Endodermal cell (in vitro differentiated cells): ENCODE results near the gene KCNK7. TPM values are rescaled to one million over a fixed set of nuclear protein-coding genes. Genes with fewer than 3 reads are reported as not detected.

ENCODE experiments used
- DNase-seq: peaks from one replicate; pipeline ENCODE4 v3.0.0-alpha.2; 2017
- H3K27ac ChIP-seq: 2 replicates; pipeline ENCODE4 v1.5.1; 2013; ENCODE audit warnings: mild to moderate bottlenecking, low read depth, low read length, moderate library complexity
- H3K27me3 ChIP-seq: 2 replicates; pipeline ENCODE4 v1.6.1; 2013; ENCODE audit warnings: mild to moderate bottlenecking, low read length, moderate library complexity; ENCODE audit not compliant: insufficient read depth, control insufficient read depth, poor library complexity, severe bottlenecking
- H3K36me3 ChIP-seq: 2 replicates; pipeline ENCODE4 v1.7.0; 2013; ENCODE audit warnings: mild to moderate bottlenecking, low read length, moderate library complexity; ENCODE audit not compliant: control insufficient read depth, insufficient read depth
- H3K4me1 ChIP-seq: one replicate; pipeline ENCODE4 v1.7.0; 2013; ENCODE audit warnings: low read length; ENCODE audit not compliant: control insufficient read depth, insufficient read depth
- H3K4me3 ChIP-seq: 2 replicates; pipeline ENCODE4 v1.5.1; 2013; ENCODE audit warnings: mild to moderate bottlenecking, low read length, moderate library complexity
- H3K9ac ChIP-seq: 2 replicates; pipeline ENCODE4 v1.6.1; 2013; ENCODE audit warnings: mild to moderate bottlenecking, low read length, moderate library complexity; ENCODE audit not compliant: poor library complexity, severe bottlenecking; ENCODE audit errors: extremely low read depth
- H3K9me3 ChIP-seq: 2 replicates; pipeline ENCODE4 v1.6.1; 2013; ENCODE audit warnings: mild to moderate bottlenecking, low read length, moderate library complexity; ENCODE audit not compliant: control insufficient read depth
- H3K27ac Mint-ChIP-seq: 2 replicates; pipeline ENCODE4 v1.8.0; 2020; ENCODE audit warnings: mixed read lengths
- H3K27me3 Mint-ChIP-seq: 2 replicates; pipeline ENCODE4 v1.8.0; 2021; ENCODE audit warnings: mild to moderate bottlenecking, mixed read lengths; ENCODE audit not compliant: insufficient read depth
- H3K36me3 Mint-ChIP-seq: 2 replicates; pipeline ENCODE4 v1.8.0; 2020; ENCODE audit warnings: low read depth, mixed read lengths
- H3K4me1 Mint-ChIP-seq: 2 replicates; pipeline ENCODE4 v1.8.0; 2020; ENCODE audit warnings: mixed read lengths
- H3K4me3 Mint-ChIP-seq: 2 replicates; pipeline ENCODE4 v1.8.0; 2020; ENCODE audit warnings: mild to moderate bottlenecking, moderate library complexity, mixed read lengths
- H3K9me3 Mint-ChIP-seq: 2 replicates; pipeline ENCODE4 v1.8.0; 2020; ENCODE audit warnings: mild to moderate bottlenecking, mixed read lengths
- WGBS, 2 experiments: methylation state at CpG; one replicate each; pipeline versions ENCODE4 v1.1.5 to v1.1.7; 2013; ENCODE audit warnings: missing lambda C conversion rate in 2 of 2, mixed read lengths in 1 of 2; ENCODE audit not compliant: insufficient coverage in 1 of 2, insufficient read length in 1 of 2; 5-methylcytosine and 5-hydroxymethylcytosine counted together
- total RNA-seq, 2 donors: library from RNA; stranded (reverse); fragmentation: NEBNext Ultra II Directional in 1 of 2; extraction: Animal tissue kit (Norgen Biotek cat#: 25700) in 1 of 2; gene quantifications; 2 replicates in 1 of 2; 3 replicates in 1 of 2; pipeline ENCODE4 v1.2.1, GENCODE V29; 2021
- TF ChIP-seq, protein P1 (sequence below): fragments of 200-600 bp; sonication (generic); conservative IDR thresholded peaks from 2 replicates; pipeline ENCODE4 v1.5.0; 2021; ENCODE audit warnings: antibody characterized with exemption, mild to moderate bottlenecking

Gene KCNK7
- total RNA-seq, 2 donors from 2014 or later: 1.2 TPM; not detected in 1

DNA sequence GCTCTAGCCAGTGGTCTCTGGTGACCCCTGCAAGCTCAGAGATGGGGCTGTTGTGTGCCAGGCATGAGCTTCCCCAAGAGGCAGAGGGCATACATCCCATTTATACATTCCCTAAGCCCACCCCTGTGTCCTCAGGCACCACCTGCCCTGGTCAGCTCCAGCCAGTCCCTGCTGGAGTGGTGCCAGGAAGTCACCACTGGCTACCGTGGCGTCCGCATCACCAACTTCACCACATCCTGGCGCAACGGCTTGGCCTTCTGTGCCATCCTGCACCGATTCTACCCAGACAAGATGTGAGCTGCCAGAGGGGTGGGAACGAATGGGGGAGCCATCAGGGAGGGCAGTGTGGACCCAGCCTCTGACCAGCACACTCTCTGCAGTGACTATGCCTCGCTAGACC lies 11.5 kb downstream of the KCNK7 start:
- TF ChIP-seq, protein P1, sequence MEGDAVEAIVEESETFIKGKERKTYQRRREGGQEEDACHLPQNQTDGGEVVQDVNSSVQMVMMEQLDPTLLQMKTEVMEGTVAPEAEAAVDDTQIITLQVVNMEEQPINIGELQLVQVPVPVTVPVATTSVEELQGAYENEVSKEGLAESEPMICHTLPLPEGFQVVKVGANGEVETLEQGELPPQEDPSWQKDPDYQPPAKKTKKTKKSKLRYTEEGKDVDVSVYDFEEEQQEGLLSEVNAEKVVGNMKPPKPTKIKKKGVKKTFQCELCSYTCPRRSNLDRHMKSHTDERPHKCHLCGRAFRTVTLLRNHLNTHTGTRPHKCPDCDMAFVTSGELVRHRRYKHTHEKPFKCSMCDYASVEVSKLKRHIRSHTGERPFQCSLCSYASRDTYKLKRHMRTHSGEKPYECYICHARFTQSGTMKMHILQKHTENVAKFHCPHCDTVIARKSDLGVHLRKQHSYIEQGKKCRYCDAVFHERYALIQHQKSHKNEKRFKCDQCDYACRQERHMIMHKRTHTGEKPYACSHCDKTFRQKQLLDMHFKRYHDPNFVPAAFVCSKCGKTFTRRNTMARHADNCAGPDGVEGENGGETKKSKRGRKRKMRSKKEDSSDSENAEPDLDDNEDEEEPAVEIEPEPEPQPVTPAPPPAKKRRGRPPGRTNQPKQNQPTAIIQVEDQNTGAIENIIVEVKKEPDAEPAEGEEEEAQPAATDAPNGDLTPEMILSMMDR: no peak
- no peaks in the 10 kb centered on the region for H3K36me3 ChIP-seq
- Mint-ChIP-seq H3K4me1 (no peaks in the 10 kb centered on the region), H3K27ac (no peak overlapping the region), H3K27me3 (peaks cover 93% of the 10 kb centered on the region), H3K9me3 (no peaks in the 10 kb centered on the region), H3K4me3 (no peak overlapping the region), H3K36me3 (no peaks in the 10 kb centered on the region)
- H3K27ac ChIP-seq: no peak overlapping the region
- no peak overlapping the region for H3K4me3 ChIP-seq
- H3K4me1 ChIP-seq: no peaks in the 10 kb centered on the region
- no peak overlapping the region for H3K9ac ChIP-seq
- WGBS, 2 experiments: 82 to 92% methylated on average over 2 to 8 of the region's 8 CpGs
- H3K27me3 ChIP-seq: peaks cover 50% of the 10 kb centered on the region
- DNase-seq: no peak
- H3K9me3 ChIP-seq: no peaks in the 10 kb centered on the region

DNA sequence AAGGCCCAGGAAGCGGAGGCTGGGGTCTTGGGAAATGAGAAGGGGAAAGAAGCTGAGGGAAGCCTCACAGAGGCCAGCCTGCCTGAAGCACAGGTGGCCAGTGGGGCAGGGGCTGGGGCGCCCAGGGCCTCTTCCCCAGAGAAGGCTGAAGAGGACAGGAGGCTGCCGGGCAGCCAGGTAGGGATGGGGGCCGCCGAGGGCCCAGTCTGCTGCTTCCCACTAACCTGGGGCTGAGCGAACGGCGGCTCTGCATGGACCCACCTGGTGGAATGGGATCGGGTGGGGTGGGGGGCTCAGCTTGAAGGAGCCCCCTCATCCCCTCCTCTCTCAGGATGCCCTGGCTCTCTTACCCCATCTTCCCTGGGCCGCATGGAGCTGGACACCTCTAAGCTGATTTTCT lies 12.0 kb downstream of the KCNK7 start:
- whole genome bisulfite sequencing, 2 experiments: 96 to 97% methylated on average over 7 to 10 of the region's 10 CpGs
- peaks cover 93% of the 10 kb centered on the region for H3K27me3 Mint-ChIP-seq
- TF ChIP-seq, protein P1: no peak

DNA sequence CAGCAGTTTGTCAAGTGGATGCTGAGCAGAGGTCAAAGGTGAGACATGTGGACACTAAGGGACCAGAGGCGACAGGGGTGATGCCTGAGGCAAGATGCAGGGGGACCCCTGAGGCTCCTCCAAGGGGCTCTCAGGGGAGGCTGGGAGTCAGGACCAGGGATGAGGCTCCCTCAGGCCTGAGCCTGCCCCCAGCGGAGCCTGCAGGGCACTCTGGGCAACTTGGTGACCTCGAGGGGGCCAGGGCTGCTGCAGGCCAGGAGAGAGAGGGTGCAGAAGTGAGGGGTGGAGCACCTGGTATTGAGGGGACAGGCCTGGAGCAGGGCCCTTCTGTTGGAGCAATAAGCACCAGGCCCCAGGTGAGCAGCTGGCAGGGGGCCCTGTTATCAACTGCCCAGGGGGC lies 13.7 kb downstream of the KCNK7 start:
- TF ChIP-seq, protein P1: no peak
- Mint-ChIP-seq H3K36me3 (no peaks in the 10 kb centered on the region), H3K4me1 (peaks cover 6% of the 10 kb centered on the region), H3K27ac (no peak overlapping the region), H3K4me3 (no peak overlapping the region), H3K9me3 (no peaks in the 10 kb centered on the region), H3K27me3 (peaks cover 93% of the 10 kb centered on the region)
- Histone ChIP-seq H3K4me3 (no peak overlapping the region), H3K9me3 (no peaks in the 10 kb centered on the region), H3K9ac (no peak overlapping the region), H3K36me3 (no peaks in the 10 kb centered on the region), H3K4me1 (no peaks in the 10 kb centered on the region), H3K27me3 (peaks cover 54% of the 10 kb centered on the region), H3K27ac (no peak overlapping the region)
- no peak for DNase-seq
- WGBS, 2 experiments: 83 to 92% methylated on average over 1 to 3 of the region's 3 CpGs

More for the DNA sequence above, 12.0 kb downstream of the KCNK7 start:
- Histone ChIP-seq H3K9me3 (no peaks in the 10 kb centered on the region), H3K36me3 (no peaks in the 10 kb centered on the region), H3K4me1 (no peaks in the 10 kb centered on the region), H3K4me3 (no peak overlapping the region), H3K27me3 (peaks cover 50% of the 10 kb centered on the region), H3K9ac (no peak overlapping the region), H3K27ac (no peak overlapping the region)
- no peak overlapping the region for H3K27ac Mint-ChIP-seq
- peaks cover 1% of the 10 kb centered on the region for H3K4me1 Mint-ChIP-seq
- H3K9me3 Mint-ChIP-seq: no peaks in the 10 kb centered on the region
- H3K4me3 Mint-ChIP-seq: no peak overlapping the region
- no peak for DNase-seq
- no peaks in the 10 kb centered on the region for H3K36me3 Mint-ChIP-seq
